Measurements from ENCODE around the gene SYNDIG1. TPM values are rescaled to one million over a fixed set of nuclear protein-coding genes. Genes with fewer than 3 reads are reported as not detected.

Gene SYNDIG1
- total RNA-seq, 1 experiment from 2014 or later: not detected

GRCh38 chr20:24574307-24574706 is 104.9 kb downstream of the SYNDIG1 start:
- ATAC-seq (no peak), DNase-seq (ENCODE audit: low read depth, low spot score) (no peak)
- Histone ChIP-seq H3K27ac (ENCODE audit: low read length) (no peak overlapping the region), H3K27me3 (ENCODE audit: control insufficient read depth, insufficient read depth, low read length) (no peaks in the 10 kb centered on the region), H3K4me3 (ENCODE audit: low read depth in 2 of 2, low read length in 2 of 2) (no peak overlapping the region), H3K4me1 (ENCODE audit: control insufficient read depth, insufficient read depth, low read length) (no peaks in the 10 kb centered on the region), H3K9me3 (ENCODE audit: control insufficient read depth, insufficient read depth, low read depth, low read length) (no peaks in the 10 kb centered on the region), H3K36me3 (ENCODE audit: control insufficient read depth, insufficient read depth, low read length) (no peaks in the 10 kb centered on the region)
- TF ChIP-seq POLR2AphosphoS5 (IDR thresholded peaks at IDR 0.05; ENCODE audit: low read depth, low read length): no peak
- no peak for TF ChIP-seq REST (IDR thresholded peaks at IDR 0.05; ENCODE audit: insufficient read depth in 1 of 2, low read depth in 2 of 2, low read length in 1 of 2)
- no peak for TF ChIP-seq CTCF (IDR thresholded peaks at IDR 0.05)
- no peak for TF ChIP-seq TCF7L2 (IDR thresholded peaks at IDR 0.05; ENCODE audit: low read depth, low read length)
- no peak for TF ChIP-seq SIN3A (IDR thresholded peaks at IDR 0.05; ENCODE audit: borderline replicate concordance, insufficient read depth, low read depth, low read length)
- ChIA-PET CTCF (interaction anchor here (0.6 to 0.7 kb wide), 2 partner anchors 175 to 608 kb away, joined by 3 to 5 read pairs; no protein-coding TSS in a partner anchor), POLR2A (interaction anchor here (0.7 kb wide), 1 partner anchor 139 kb away, joined by 11 read pairs; no protein-coding TSS in a partner anchor)
- in situ Hi-C loops (cut with HindIII; ENCODE audit: low pct_unique_long_range_greater_than_20kb, low sequenced_read_pairs): no loop called here
- intact Hi-C loops (cut with micrococcal nuclease; ENCODE audit: unreplicated experiment): no loop called here
- BruUV-seq (replicated peaks): no TSS peak

- Histone ChIP-seq H3K27ac (ENCODE audit: low read length) (no peak overlapping the region), H3K4me1 (ENCODE audit: control insufficient read depth, insufficient read depth, low read length) (no peaks in the 10 kb centered on the region), H3K4me3 (ENCODE audit: low read depth in 2 of 2, low read length in 2 of 2) (no peak overlapping the region), H3K27me3 (ENCODE audit: control insufficient read depth, insufficient read depth, low read length) (no peaks in the 10 kb centered on the region), H3K36me3 (ENCODE audit: control insufficient read depth, insufficient read depth, low read length) (no peaks in the 10 kb centered on the region), H3K9me3 (ENCODE audit: control insufficient read depth, insufficient read depth, low read depth, low read length) (no peaks in the 10 kb centered on the region)
- TF ChIP-seq POLR2AphosphoS5 (IDR thresholded peaks at IDR 0.05; ENCODE audit: low read depth, low read length): no peak
- TF ChIP-seq SIN3A (IDR thresholded peaks at IDR 0.05; ENCODE audit: borderline replicate concordance, insufficient read depth, low read depth, low read length): no peak
- TF ChIP-seq REST (IDR thresholded peaks at IDR 0.05; ENCODE audit: insufficient read depth in 1 of 2, low read depth in 2 of 2, low read length in 1 of 2): no peak
- TF ChIP-seq TCF7L2 (IDR thresholded peaks at IDR 0.05; ENCODE audit: low read depth, low read length): no peak
- TF ChIP-seq CTCF (IDR thresholded peaks at IDR 0.05): no peak
- ChIA-PET CTCF (interaction anchor here (0.6 to 0.7 kb wide), 2 partner anchors 175 to 608 kb away, joined by 3 to 5 read pairs; no protein-coding TSS in a partner anchor), POLR2A (no interaction called here)
- in situ Hi-C loops (cut with HindIII; ENCODE audit: low pct_unique_long_range_greater_than_20kb, low sequenced_read_pairs): no loop called here
- no peak for ATAC-seq
- no peak for DNase-seq (ENCODE audit: low read depth, low spot score)
- BruUV-seq (replicated peaks): no TSS peak
- intact Hi-C loops (cut with micrococcal nuclease; ENCODE audit: unreplicated experiment): no loop called here
These were observed 105.4 kb downstream of the SYNDIG1 start for GRCh38 chr20:24574797-24575196.

Measured in Panc1 (cell line).